OCI-LY3 (cell line): Measurements from ENCODE around the gene BICD1.

Source experiments
- EZH2phosphoT487 ChIP-seq: fragments of 200-600 bp; shearing (Covaris generic); IDR thresholded peaks from 2 replicates; pipeline ENCODE4 v1.6.1; 2018; ENCODE audit warnings: antibody characterized with exemption, mixed run types, low read depth
- TF ChIP-seq, protein P1 (sequence below): fragments of 200-600, 300-600 bp; sonication (generic); IDR thresholded peaks from 2 replicates; pipeline ENCODE4 v1.5.1; 2014; ENCODE audit warnings: antibody characterized with exemption, low read length, low read depth

DNA sequence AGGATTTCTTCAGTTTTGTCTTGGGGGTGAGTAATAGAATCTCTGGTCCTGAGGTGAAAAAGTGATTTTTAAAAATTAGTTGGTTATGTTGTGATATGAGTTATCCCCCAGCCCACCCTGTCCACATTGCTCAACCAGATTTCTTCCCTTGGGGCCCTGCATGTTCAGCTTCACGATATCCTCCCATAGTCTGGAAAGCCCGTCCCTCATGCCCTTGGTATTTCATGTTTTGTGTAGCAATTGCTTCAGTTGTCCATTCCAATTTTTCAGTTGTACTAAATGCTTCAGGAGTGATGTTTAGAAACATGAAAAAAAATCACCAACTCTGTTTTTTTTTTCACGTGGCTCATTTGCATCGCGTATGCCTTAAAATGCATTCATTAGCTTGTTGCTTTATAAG lies 17.5 kb upstream of the BICD1 start:
- TF ChIP-seq, protein P1, sequence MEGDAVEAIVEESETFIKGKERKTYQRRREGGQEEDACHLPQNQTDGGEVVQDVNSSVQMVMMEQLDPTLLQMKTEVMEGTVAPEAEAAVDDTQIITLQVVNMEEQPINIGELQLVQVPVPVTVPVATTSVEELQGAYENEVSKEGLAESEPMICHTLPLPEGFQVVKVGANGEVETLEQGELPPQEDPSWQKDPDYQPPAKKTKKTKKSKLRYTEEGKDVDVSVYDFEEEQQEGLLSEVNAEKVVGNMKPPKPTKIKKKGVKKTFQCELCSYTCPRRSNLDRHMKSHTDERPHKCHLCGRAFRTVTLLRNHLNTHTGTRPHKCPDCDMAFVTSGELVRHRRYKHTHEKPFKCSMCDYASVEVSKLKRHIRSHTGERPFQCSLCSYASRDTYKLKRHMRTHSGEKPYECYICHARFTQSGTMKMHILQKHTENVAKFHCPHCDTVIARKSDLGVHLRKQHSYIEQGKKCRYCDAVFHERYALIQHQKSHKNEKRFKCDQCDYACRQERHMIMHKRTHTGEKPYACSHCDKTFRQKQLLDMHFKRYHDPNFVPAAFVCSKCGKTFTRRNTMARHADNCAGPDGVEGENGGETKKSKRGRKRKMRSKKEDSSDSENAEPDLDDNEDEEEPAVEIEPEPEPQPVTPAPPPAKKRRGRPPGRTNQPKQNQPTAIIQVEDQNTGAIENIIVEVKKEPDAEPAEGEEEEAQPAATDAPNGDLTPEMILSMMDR = no peak
- no peak for TF ChIP-seq EZH2phosphoT487
